ENCODE data around the gene PRSS57.

DNA sequence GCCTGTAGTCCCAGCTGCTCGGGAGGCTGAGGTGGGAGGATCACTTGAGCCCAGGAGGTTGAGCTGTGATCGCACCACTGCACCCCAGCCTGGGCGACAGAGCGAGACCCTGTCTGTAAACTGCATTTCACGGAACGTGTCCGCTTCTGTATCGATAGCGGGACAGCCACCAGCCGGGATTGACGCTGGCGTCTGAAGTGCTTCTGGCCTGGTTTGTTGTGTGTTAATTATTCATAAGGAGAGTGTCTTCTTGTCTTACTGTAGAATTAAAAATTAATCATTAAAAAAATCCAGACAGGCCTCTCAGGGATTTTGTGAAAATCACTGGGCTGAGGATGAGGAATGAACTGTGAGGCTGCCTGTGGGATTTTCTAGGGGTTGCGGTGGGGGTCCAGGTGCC is 39.5 kb upstream of the PRSS57 start:
- no peak for TF ChIP-seq EZH2 (IDR thresholded peaks at IDR 0.05; ENCODE audit: low read length)
- TF ChIP-seq, protein P1, sequence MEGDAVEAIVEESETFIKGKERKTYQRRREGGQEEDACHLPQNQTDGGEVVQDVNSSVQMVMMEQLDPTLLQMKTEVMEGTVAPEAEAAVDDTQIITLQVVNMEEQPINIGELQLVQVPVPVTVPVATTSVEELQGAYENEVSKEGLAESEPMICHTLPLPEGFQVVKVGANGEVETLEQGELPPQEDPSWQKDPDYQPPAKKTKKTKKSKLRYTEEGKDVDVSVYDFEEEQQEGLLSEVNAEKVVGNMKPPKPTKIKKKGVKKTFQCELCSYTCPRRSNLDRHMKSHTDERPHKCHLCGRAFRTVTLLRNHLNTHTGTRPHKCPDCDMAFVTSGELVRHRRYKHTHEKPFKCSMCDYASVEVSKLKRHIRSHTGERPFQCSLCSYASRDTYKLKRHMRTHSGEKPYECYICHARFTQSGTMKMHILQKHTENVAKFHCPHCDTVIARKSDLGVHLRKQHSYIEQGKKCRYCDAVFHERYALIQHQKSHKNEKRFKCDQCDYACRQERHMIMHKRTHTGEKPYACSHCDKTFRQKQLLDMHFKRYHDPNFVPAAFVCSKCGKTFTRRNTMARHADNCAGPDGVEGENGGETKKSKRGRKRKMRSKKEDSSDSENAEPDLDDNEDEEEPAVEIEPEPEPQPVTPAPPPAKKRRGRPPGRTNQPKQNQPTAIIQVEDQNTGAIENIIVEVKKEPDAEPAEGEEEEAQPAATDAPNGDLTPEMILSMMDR (optimal IDR thresholded peaks at IDR 0.05 in 1 of 3, IDR thresholded peaks at IDR 0.05 in 1 of 3, conservative IDR thresholded peaks at IDR 0.05 in 1 of 3; ENCODE audit: extremely low read depth in 1 of 3, insufficient read depth in 2 of 3, low read length in 3 of 3) = no peak

Data from keratinocyte (primary cell).